Stimulated activated effector memory CD8-positive, alpha-beta T cell treated with anti-CD3 and anti-CD28 coated beads, Interleukin-12 subunit alpha, Interleukin-12 subunit beta, amount 100 ng/mL, for 72 hours (primary cell): ENCODE measurements around the gene FOXJ1.

ENCODE experiments used
- ATAC-seq: fragments of 150-1000 bp; cut with Tn5 transposase; 2 replicates; pipeline ENCODE4 v1.10.0; 2021
- DNase-seq, 2 donors: peaks; one replicate each; pipeline ENCODE4 v3.0.0; 2021 to 2022; ENCODE audit warnings: low spot score in 2 of 2
- H3K27ac Mint-ChIP-seq: one replicate; pipeline ENCODE4 v1.8.0; 2022; ENCODE audit warnings: mild to moderate bottlenecking, mixed read lengths
- H3K36me3 Mint-ChIP-seq: one replicate; pipeline ENCODE4 v1.8.0; 2022; ENCODE audit warnings: mild to moderate bottlenecking, mixed read lengths
- H3K4me1 Mint-ChIP-seq: one replicate; pipeline ENCODE4 v1.8.0; 2022; ENCODE audit warnings: mixed read lengths
- H3K4me3 Mint-ChIP-seq: one replicate; pipeline ENCODE4 v1.8.0; 2022; ENCODE audit warnings: mild to moderate bottlenecking, mixed read lengths
- H3K9me3 Mint-ChIP-seq: one replicate; pipeline ENCODE4 v1.8.0; 2022; ENCODE audit warnings: mixed read lengths

Gene FOXJ1

GRCh38 chr17:76152591-76152990, 11.5 kb upstream of the FOXJ1 start:
- DNase-seq (no peak), ATAC-seq (no peak)
- H3K27ac Mint-ChIP-seq, result no peak overlapping the region
- peaks cover 7% of the 10 kb centered on the region for H3K4me1 Mint-ChIP-seq
- H3K4me3 Mint-ChIP-seq, result no peak overlapping the region
- peaks cover 10% of the 10 kb centered on the region for H3K36me3 Mint-ChIP-seq
- H3K9me3 Mint-ChIP-seq, result no peaks in the 10 kb centered on the region

- no peak overlapping the region for H3K27ac Mint-ChIP-seq
- peaks cover 8% of the 10 kb centered on the region for H3K4me1 Mint-ChIP-seq
These were observed 10.9 kb upstream of the FOXJ1 start for GRCh38 chr17:76151896-76152454.

GRCh38 chr17:76150712-76151622, 9.9 kb upstream of the FOXJ1 start:
- no peaks in the 10 kb centered on the region for H3K9me3 Mint-ChIP-seq
- H3K4me3 Mint-ChIP-seq, result no peak overlapping the region
- DNase-seq (no peak), ATAC-seq (no peak)
- H3K4me1 Mint-ChIP-seq, result peaks cover 18% of the 10 kb centered on the region
- H3K27ac Mint-ChIP-seq, result no peak overlapping the region
- no peaks in the 10 kb centered on the region for H3K36me3 Mint-ChIP-seq

More at GRCh38 chr17:76151896-76152454, 10.9 kb upstream of the FOXJ1 start:
- Mint-ChIP-seq H3K9me3 (no peaks in the 10 kb centered on the region), H3K4me3 (no peak overlapping the region), H3K36me3 (peaks cover 4% of the 10 kb centered on the region)
- ATAC-seq (no peak), DNase-seq (no peak)

GRCh38 chr17:76149214-76149613, 8.2 kb upstream of the FOXJ1 start:
- no peaks in the 10 kb centered on the region for H3K36me3 Mint-ChIP-seq
- no peak overlapping the region for H3K4me3 Mint-ChIP-seq
- ATAC-seq, result no peak

GRCh38 chr17:76148015-76148326, 6.9 kb upstream of the FOXJ1 start:
- Mint-ChIP-seq H3K36me3 (peaks cover 6% of the 10 kb centered on the region), H3K9me3 (no peaks in the 10 kb centered on the region), H3K4me1 (peaks cover 45% of the 10 kb centered on the region), H3K4me3 (no peak overlapping the region), H3K27ac (no peak overlapping the region)
- ATAC-seq (no peak), DNase-seq (no peak)

More at GRCh38 chr17:76149214-76149613, 8.2 kb upstream of the FOXJ1 start:
- Mint-ChIP-seq H3K27ac (peak overlapping the region; percentile 33), H3K9me3 (no peaks in the 10 kb centered on the region), H3K4me1 (peaks cover 35% of the 10 kb centered on the region)
- no peak for DNase-seq

- H3K36me3 Mint-ChIP-seq, result peaks cover 9% of the 10 kb centered on the region
- H3K4me3 Mint-ChIP-seq, result no peak overlapping the region
- H3K9me3 Mint-ChIP-seq, result no peaks in the 10 kb centered on the region
- DNase-seq (no peak), ATAC-seq (no peak)
- peak overlapping the region; percentile 14 for H3K27ac Mint-ChIP-seq
- H3K4me1 Mint-ChIP-seq, result peaks cover 49% of the 10 kb centered on the region
These were observed 6.4 kb upstream of the FOXJ1 start for GRCh38 chr17:76147211-76148014.

- H3K36me3 Mint-ChIP-seq, result peaks cover 14% of the 10 kb centered on the region
- peak overlapping the region; percentile 72 for H3K4me3 Mint-ChIP-seq
- peak; percentile 66 for ATAC-seq
These were observed 5.2 kb upstream of the FOXJ1 start for GRCh38 chr17:76146053-76146851.

GRCh38 chr17:76145231-76146052, 4.4 kb upstream of the FOXJ1 start:
- DNase-seq, result no peak
- Mint-ChIP-seq H3K36me3 (peaks cover 16% of the 10 kb centered on the region), H3K4me3 (peak overlapping the region; percentile 72), H3K4me1 (peaks cover 62% of the 10 kb centered on the region), H3K9me3 (no peaks in the 10 kb centered on the region), H3K27ac (peak overlapping the region; percentile 98)
- ATAC-seq, result peak; percentile 43

More at GRCh38 chr17:76146053-76146851, 5.2 kb upstream of the FOXJ1 start:
- Mint-ChIP-seq H3K27ac (peak overlapping the region; percentile 98), H3K9me3 (no peaks in the 10 kb centered on the region), H3K4me1 (peaks cover 55% of the 10 kb centered on the region)
- no peak for DNase-seq

GRCh38 chr17:76142585-76143041, 1.6 kb upstream of the FOXJ1 start:
- DNase-seq (no peak), ATAC-seq (no peak)
- H3K36me3 Mint-ChIP-seq, result peaks cover 16% of the 10 kb centered on the region
- H3K4me3 Mint-ChIP-seq, result peak overlapping the region; percentile 68
- no peaks in the 10 kb centered on the region for H3K9me3 Mint-ChIP-seq
- peaks cover 69% of the 10 kb centered on the region for H3K4me1 Mint-ChIP-seq
- H3K27ac Mint-ChIP-seq, result peak overlapping the region; percentile 98

GRCh38 chr17:76142039-76142584, 1.1 kb upstream of the FOXJ1 start:
- H3K4me3 Mint-ChIP-seq, result peak overlapping the region; percentile 68
- no peak for DNase-seq
- no peak for ATAC-seq
- peak overlapping the region; percentile 98 for H3K27ac Mint-ChIP-seq
- H3K9me3 Mint-ChIP-seq, result no peaks in the 10 kb centered on the region
- H3K4me1 Mint-ChIP-seq, result peaks cover 69% of the 10 kb centered on the region
- H3K36me3 Mint-ChIP-seq, result peaks cover 16% of the 10 kb centered on the region

GRCh38 chr17:76140661-76141211, 309 bp downstream of the FOXJ1 start:
- Mint-ChIP-seq H3K4me1 (peaks cover 56% of the 10 kb centered on the region), H3K4me3 (peak overlapping the region; percentile 68), H3K9me3 (no peaks in the 10 kb centered on the region), H3K36me3 (peaks cover 16% of the 10 kb centered on the region), H3K27ac (peak overlapping the region; percentile 98)
- no peak for DNase-seq
- ATAC-seq, result no peak

- peak overlapping the region; percentile 68 for H3K4me3 Mint-ChIP-seq
- no peaks in the 10 kb centered on the region for H3K9me3 Mint-ChIP-seq
- peaks cover 55% of the 10 kb centered on the region for H3K4me1 Mint-ChIP-seq
- H3K36me3 Mint-ChIP-seq, result peaks cover 16% of the 10 kb centered on the region
- ATAC-seq, result peak; percentile 52
- DNase-seq, result no peak
- peak overlapping the region; percentile 58 for H3K27ac Mint-ChIP-seq
These were observed 1.0 kb downstream of the FOXJ1 start for GRCh38 chr17:76139801-76140660.
